Measurements from ENCODE around the gene DDX18.

The DDX18 gene

DNA sequence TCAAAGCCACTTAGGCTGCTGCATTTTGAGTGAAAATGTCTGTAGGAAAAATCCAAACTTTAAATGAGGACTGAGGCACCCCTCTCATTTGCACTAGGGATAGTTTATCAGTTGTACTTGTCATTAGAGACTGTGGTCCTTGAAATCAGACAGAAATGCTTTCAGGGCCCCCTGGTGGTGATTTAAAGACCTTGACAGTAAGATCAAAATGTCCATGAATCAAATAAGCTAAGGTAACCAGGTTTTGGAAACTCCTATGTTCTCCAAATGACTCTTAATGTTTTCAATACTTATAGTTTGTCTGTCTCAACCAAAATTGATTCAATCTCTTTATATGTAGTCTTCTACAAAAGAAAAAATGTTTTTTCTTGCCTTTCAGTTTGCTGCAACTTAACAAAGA, 28.8 kb upstream of the DDX18 start:
- no peaks in the 10 kb centered on the region for H4K20me1 ChIP-seq (ENCODE audit: insufficient read depth, low read length)
- H3K4me2 ChIP-seq (ENCODE audit: low read length), result no peak overlapping the region
- H3K4me1 ChIP-seq (ENCODE audit: insufficient read depth, low read length, severe bottlenecking), result no peaks in the 10 kb centered on the region
- no peak overlapping the region for H3K27ac ChIP-seq (ENCODE audit: low read depth, low read length, poor library complexity, severe bottlenecking)
- no peak overlapping the region for H3K9ac ChIP-seq (ENCODE audit: low read length)
- no peaks in the 10 kb centered on the region for H3F3A ChIP-seq (ENCODE audit: insufficient read depth, low read length)
- TF ChIP-seq, protein P1, sequence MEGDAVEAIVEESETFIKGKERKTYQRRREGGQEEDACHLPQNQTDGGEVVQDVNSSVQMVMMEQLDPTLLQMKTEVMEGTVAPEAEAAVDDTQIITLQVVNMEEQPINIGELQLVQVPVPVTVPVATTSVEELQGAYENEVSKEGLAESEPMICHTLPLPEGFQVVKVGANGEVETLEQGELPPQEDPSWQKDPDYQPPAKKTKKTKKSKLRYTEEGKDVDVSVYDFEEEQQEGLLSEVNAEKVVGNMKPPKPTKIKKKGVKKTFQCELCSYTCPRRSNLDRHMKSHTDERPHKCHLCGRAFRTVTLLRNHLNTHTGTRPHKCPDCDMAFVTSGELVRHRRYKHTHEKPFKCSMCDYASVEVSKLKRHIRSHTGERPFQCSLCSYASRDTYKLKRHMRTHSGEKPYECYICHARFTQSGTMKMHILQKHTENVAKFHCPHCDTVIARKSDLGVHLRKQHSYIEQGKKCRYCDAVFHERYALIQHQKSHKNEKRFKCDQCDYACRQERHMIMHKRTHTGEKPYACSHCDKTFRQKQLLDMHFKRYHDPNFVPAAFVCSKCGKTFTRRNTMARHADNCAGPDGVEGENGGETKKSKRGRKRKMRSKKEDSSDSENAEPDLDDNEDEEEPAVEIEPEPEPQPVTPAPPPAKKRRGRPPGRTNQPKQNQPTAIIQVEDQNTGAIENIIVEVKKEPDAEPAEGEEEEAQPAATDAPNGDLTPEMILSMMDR (IDR thresholded peaks at IDR 0.05; ENCODE audit: low read length), result peak; percentile 68
- TF ChIP-seq EZH2 (IDR thresholded peaks at IDR 0.05; ENCODE audit: borderline replicate concordance, low read length), result no peak
- H2AFZ ChIP-seq (ENCODE audit: low read length), result no peak overlapping the region
- no peaks in the 10 kb centered on the region for H3K9me3 ChIP-seq (ENCODE audit: low read length)
- H3K9me2 ChIP-seq (ENCODE audit: low read depth, low read length), result no peaks in the 10 kb centered on the region
- no peaks in the 10 kb centered on the region for H3K27me3 ChIP-seq (ENCODE audit: insufficient read depth, low read length)
- H3K79me2 ChIP-seq (ENCODE audit: insufficient read depth, low read length), result no peaks in the 10 kb centered on the region
- H3K36me3 ChIP-seq (ENCODE audit: insufficient read depth, low read length), result no peaks in the 10 kb centered on the region
- H3K4me3 ChIP-seq (ENCODE audit: low read depth, low read length, poor library complexity, severe bottlenecking), result no peak overlapping the region

DNA sequence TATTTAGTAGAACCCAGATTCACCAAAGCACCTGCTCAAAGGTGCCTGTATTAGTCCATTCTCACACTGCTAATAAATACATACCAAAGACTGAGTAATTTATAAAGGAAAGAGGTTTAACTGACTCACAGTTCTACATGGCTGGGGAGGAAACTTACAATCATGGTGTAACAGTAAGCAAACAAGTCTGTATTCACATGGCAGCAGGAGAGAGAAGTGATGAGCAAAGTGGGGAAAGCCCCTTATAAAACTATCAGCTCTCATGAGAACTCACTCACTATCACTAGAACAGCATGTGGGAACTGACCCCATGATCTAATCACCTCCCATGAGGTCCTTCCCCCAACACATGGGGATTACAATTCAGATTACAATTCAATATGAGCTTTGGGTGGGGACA, 28.0 kb upstream of the DDX18 start:
- Histone ChIP-seq H3K36me3 (ENCODE audit: insufficient read depth, low read length) (no peaks in the 10 kb centered on the region), H2AFZ (ENCODE audit: low read length) (no peak overlapping the region), H3K27me3 (ENCODE audit: insufficient read depth, low read length) (no peaks in the 10 kb centered on the region), H3F3A (ENCODE audit: insufficient read depth, low read length) (no peaks in the 10 kb centered on the region), H3K9ac (ENCODE audit: low read length) (no peak overlapping the region), H4K20me1 (ENCODE audit: insufficient read depth, low read length) (no peaks in the 10 kb centered on the region), H3K27ac (ENCODE audit: low read depth, low read length, poor library complexity, severe bottlenecking) (no peak overlapping the region), H3K4me3 (ENCODE audit: low read depth, low read length, poor library complexity, severe bottlenecking) (no peak overlapping the region), H3K4me1 (ENCODE audit: insufficient read depth, low read length, severe bottlenecking) (no peaks in the 10 kb centered on the region), H3K9me3 (ENCODE audit: low read length) (no peaks in the 10 kb centered on the region), H3K9me2 (ENCODE audit: low read depth, low read length) (no peaks in the 10 kb centered on the region), H3K79me2 (ENCODE audit: insufficient read depth, low read length) (no peaks in the 10 kb centered on the region), H3K4me2 (ENCODE audit: low read length) (no peak overlapping the region)
- TF ChIP-seq, protein P1 (IDR thresholded peaks at IDR 0.05; ENCODE audit: low read length), result no peak
- TF ChIP-seq EZH2 (IDR thresholded peaks at IDR 0.05; ENCODE audit: borderline replicate concordance, low read length), result no peak

DNA sequence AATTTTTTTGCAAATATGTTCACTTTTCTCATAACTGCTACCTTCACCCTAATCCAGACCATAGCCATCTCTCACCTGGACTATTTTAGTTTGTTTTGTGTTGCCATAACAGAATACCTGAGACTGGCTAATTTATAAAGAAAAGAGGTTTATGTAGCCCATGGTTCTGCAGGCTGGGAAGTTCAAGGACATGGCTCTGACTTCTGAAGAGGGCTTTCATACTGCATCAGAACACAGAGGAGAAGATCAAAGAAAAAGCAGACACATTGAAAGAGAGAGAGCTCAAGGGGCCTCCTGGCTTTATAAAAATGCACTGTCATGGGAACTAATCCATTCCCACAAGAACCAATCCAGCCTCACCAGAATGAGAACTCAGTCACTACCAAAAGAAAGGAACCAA, 25.0 kb upstream of the DDX18 start:
- H3K9ac ChIP-seq (ENCODE audit: low read length), result no peak overlapping the region
- H3K4me1 ChIP-seq (ENCODE audit: insufficient read depth, low read length, severe bottlenecking), result no peaks in the 10 kb centered on the region
- H3K27me3 ChIP-seq (ENCODE audit: insufficient read depth, low read length), result no peaks in the 10 kb centered on the region
- H3K36me3 ChIP-seq (ENCODE audit: insufficient read depth, low read length), result no peaks in the 10 kb centered on the region
- no peak overlapping the region for H3K4me2 ChIP-seq (ENCODE audit: low read length)
- no peaks in the 10 kb centered on the region for H3K9me3 ChIP-seq (ENCODE audit: low read length)
- H3K27ac ChIP-seq (ENCODE audit: low read depth, low read length, poor library complexity, severe bottlenecking), result no peak overlapping the region
- no peaks in the 10 kb centered on the region for H4K20me1 ChIP-seq (ENCODE audit: insufficient read depth, low read length)
- H2AFZ ChIP-seq (ENCODE audit: low read length), result no peak overlapping the region
- no peaks in the 10 kb centered on the region for H3F3A ChIP-seq (ENCODE audit: insufficient read depth, low read length)
- no peak for TF ChIP-seq EZH2 (IDR thresholded peaks at IDR 0.05; ENCODE audit: borderline replicate concordance, low read length)
- TF ChIP-seq, protein P1 (IDR thresholded peaks at IDR 0.05; ENCODE audit: low read length), result no peak
- no peaks in the 10 kb centered on the region for H3K9me2 ChIP-seq (ENCODE audit: low read depth, low read length)
- no peaks in the 10 kb centered on the region for H3K79me2 ChIP-seq (ENCODE audit: insufficient read depth, low read length)
- no peak overlapping the region for H3K4me3 ChIP-seq (ENCODE audit: low read depth, low read length, poor library complexity, severe bottlenecking)

Measured in OCI-LY1 (cell line).